ENCODE results near the gene RAB35.

The RAB35 gene

GRCh38 chr12:120086801-120087621 lies 29.5 kb downstream of the RAB35 start:
- DNase-seq (ENCODE audit: low read depth) = peak; percentile 98

DNA sequence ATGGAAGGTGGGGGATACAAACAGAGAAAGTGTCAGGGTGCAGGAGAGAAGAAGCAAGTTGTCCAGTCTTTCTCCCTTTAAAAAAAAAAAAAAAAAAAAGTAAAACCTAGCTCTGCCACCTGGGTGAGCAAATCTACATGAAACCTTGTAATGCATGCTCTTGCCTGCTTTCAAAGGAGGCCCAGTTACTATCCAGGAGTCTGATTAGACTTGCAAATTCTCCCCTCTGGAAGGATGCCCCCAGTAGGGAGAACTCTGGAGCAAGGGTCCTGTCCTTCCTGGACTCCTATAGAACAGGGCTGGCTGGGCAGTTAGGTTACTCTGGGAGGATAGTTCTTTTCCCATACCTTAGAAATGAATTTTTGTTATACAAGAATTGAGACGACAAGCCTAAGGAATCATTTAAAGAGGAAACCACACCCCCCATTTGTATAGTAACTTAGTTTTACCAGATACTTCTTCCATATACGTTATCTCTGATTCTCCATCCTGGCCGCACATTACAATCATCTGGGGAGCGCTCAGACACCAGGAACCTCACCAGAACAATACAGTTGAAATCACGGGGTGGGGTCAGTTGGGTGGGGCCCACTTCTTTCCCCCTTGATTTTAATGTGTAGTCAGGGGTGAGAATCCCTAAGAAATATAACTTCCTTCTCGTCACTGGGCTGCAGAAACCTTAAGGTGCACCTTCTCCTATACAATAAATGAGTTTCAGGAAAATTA lies 30.5 kb downstream of the RAB35 start:
- no peak for DNase-seq (ENCODE audit: low read depth)

DNA sequence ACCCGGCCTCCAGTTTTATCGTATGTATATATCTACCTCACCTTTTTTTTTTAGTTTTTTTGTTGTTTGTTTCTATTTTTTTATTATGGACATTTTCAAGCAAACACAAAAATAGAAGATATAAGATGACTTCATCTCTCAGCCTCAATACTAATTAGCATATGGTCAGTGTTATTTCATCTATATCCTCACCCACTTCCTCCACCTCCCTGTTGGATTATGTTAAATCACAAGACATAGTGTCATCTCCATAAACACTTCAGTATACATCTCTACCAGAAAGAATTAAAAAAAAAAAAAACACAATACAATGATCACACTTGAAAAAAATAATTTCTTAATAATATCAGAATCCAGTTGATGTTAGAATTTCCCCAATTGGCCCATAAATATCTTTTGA lies 34.9 kb downstream of the RAB35 start:
- DNase-seq (ENCODE audit: low read depth) = no peak

DNA sequence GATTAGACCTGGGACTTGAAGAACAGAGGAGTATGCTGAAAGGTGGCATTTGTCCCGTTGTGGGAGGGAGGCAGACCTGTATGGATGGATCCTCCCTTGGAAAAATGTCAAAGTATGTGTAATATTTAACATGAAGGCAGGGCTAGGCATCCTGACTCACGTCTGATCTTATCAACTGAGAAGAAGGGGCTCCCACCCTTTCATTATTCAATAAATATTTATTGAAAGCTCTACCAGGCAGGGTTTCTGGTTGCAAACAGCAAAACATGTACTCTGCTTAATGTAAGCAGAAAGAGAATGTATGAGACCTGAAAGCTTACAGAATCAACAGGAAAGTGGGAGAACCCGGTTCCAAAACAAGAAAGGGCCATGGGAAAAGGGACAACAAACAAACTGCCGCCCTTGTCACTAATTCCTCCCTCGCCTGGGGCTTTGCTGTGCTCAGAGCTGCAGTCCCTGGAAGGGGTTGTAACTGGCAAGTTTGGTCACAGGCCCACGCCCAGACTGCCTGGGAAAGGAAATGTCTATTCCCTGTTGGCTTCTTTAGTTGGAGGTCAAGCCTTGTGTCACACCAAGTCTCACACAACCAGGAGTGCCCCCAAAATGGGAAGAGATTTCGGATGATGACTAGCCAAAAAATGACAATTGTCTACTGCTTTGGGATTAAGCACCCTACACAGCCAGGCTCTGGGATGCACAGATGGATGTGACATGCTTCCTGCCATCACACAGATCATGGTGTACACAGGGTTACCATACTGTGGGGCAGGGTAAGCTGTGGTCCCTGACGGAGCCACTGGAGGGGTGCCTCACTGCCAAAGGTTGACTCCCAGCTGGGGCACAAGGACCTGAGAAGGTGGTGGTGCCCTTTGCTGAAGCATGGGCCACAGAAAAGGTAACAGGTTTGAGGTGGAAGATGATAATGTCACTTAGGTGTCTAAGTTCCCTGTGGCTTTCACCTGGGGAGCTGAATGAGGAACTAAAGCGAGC lies 36.8 kb downstream of the RAB35 start:
- no peak for DNase-seq (ENCODE audit: low read depth)

GRCh38 chr12:120078868-120079267 lies 37.7 kb downstream of the RAB35 start:
- no peak for DNase-seq (ENCODE audit: low read depth)

- no peak for DNase-seq (ENCODE audit: low read depth)
Measured at GRCh38 chr12:120077260-120077659, 39.3 kb downstream of the RAB35 start.

DNA sequence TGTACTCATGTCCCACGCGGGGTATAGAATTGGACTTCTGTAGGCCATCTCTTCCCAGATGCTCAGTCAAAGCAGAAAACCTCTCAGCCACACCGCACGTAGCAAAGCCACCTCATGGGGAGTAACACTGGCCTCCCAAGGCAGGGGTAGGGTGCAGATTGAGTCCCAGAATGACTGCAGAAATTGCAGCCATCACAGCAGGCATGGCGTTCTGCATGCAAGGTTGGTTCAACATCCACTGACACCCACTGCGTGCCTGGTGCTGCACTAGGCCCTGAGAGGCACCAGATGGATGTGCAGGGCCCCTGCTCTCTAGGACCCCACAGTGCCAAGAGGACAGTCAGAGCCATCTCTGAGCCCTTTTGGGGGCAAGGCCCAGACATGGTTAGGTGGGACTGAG lies 39.9 kb downstream of the RAB35 start:
- no peak for DNase-seq (ENCODE audit: low read depth)

- no peak for DNase-seq (ENCODE audit: low read depth)
Measured at GRCh38 chr12:120075034-120075616, 41.4 kb downstream of the RAB35 start.

DNA sequence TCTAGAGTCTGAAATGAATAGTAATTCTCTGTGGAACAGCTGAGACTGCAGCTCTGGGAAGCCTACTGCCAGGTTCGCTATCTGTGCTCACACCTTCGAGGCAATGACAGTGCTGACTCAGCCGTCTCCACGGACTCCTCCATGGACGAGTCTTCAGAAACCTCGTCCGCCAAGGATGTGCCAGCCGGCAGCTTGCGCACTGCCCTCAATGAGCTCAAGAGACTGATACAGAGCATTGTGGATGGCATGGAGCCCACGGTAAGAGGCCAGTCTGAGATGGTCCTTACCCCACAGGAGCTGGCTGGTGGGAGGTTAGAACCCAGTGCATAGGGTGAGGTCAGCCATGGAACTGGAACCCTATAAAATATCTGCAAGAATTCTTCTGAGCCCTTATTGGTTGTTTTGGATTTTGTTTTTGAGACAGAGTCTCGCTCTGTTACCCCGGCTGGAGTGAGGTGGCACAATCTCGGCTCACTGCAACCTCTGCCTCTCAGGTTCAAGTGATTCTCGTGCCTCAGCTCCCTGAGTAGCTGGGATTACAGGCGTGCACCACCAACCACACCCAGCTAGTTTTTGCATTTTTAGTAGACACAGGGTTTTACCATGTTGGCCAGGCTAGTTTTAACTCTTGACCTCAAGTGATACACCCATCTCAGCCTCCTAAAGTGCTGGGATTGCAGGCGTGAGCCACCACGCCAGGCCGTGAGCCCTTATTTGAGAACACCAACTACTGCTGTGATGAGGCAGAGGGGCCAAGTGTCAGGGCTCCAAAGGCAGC lies 43.9 kb downstream of the RAB35 start:
- no peak for DNase-seq (ENCODE audit: low read depth)

GRCh38 chr12:120071493-120072020 lies 45.0 kb downstream of the RAB35 start:
- no peak for DNase-seq (ENCODE audit: low read depth)

- no peak for DNase-seq (ENCODE audit: low read depth)
Measured at GRCh38 chr12:120069278-120069677, 47.3 kb downstream of the RAB35 start.

DNA sequence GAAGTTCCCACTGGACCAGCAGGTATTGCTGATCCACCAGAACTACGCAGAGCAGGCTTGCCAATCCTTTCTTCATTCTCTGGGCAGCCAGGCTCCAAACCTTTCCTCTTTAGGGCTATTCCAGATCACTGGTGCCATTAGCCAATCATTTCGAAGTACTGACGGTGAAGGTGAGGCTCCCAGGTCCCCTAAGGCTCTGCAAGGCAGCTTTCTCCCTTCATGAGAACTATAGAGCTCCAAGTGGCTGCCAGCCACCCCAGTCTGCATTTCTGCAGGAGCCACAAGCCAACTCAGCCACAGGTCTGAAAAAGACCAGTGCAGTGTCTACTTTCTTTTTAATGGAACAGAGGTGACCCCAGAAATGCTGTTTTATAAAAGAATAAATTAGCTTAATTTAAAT lies 48.7 kb downstream of the RAB35 start:
- DNase-seq (ENCODE audit: low read depth) = no peak

GRCh38 chr12:120067084-120067869 lies 49.3 kb downstream of the RAB35 start:
- no peak for DNase-seq (ENCODE audit: low read depth)

DNA sequence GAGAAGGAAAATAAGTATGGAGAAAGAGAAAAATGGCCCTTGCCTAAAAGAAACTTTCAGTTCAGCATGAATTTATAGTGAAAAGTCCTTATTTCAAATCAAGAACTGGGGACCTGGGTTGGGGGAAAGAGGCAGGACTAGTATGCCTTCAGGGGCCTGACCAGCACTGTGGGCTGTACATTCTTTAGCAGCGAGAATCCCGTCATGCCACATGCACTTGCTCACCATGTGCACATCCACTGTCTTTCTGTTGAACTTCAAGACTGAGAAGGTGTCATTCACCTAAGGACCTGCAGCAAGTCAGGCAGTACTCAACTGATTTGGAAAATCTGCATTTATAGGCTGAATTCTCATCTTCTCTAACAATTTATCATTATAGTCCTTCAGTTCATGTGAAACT lies 50.2 kb downstream of the RAB35 start:
- DNase-seq (ENCODE audit: low read depth) = no peak

GRCh38 chr12:120065472-120065871 lies 51.1 kb downstream of the RAB35 start:
- no peak for DNase-seq (ENCODE audit: low read depth)

DNA sequence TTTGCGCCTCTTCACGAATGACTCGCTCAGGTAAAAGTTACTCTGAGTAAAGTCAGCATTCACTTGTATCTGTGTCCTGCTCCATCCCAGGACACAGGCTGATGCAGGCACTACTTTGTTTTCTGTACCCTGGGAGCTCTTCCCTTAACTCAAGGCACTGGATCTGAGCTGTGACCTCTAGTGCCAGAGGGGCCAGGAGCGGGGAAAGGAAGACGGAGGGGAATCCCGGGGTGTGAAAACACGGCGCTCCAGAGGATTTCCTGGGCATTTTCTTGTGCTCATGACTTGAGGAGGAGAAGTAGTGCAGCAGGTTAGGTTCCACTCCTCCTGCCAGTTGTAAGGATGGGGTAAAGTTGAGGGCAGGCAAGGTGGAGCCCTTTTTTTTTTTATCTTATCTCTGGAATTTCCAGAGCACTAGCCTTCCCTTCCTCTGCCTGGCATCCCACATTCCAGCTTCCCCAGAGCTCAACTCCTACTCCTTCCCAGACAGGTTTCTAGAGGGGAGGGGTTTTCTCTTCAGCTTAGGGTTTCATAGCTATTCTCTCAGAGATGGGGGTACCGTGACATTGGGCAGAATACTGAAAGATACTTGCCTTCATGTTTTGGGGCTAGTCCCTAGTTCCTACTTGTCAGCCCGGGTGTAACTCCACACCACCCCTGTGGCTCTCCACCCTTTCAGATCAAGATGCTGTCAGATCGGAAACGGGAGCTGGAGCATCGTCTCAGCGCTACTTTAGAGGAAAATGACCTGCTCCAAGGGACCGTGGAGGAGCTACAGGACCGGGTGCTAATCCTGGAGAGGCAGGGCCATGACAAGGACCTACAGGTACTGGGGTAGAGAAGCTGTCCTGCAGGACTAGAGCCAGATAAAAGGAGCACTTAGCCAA lies 52.3 kb downstream of the RAB35 start:
- no peak for DNase-seq (ENCODE audit: low read depth)

DNA sequence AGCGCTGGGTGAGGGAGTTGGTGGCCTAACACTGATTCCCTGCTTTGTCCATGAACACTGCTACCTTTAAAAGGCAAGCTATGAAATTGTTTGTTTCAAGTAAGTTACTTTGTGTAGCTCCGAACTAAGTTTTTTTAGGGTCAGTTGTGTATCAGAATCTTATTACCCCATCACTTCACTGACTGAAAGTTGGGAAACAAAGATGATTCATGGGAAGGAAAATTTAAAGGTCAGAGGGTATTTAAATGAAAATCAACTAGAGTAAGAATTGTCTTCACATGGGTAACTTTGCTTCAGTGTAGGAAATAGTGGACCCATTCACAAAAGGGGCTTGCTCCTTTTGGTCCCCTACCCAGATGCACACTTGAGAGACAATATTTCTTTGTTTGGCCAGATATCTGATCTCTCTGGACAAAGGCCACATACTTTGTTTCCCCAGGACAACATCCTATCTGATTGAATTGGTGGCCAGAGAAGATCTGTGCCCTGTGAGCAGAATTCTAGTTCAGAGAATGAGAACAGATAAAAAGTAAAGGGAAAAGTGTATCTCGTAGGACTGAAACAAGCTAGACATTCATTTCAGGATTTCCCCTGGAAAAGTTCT lies 53.5 kb downstream of the RAB35 start:
- no peak for DNase-seq (ENCODE audit: low read depth)

GRCh38 chr12:120061575-120062214 lies 54.9 kb downstream of the RAB35 start:
- no peak for DNase-seq (ENCODE audit: low read depth)

Data from stimulated activated CD8-positive, alpha-beta memory T cell treated with anti-CD3 and anti-CD28 coated beads, Interleukin-15, amount 100 ng/mL, for 1 hour (primary cell).